ENCODE data around the gene PON3. TPM values are rescaled to one million over a fixed set of nuclear protein-coding genes. Genes with fewer than 3 reads are reported as not detected.

The PON3 gene
- total RNA-seq, 1 donor from 2014 or later: not detected

GRCh38 chr7:95435422-95435780 is 39.2 kb upstream of the PON3 start:
- no peak for DNase-seq (ENCODE audit: low read depth)
- Histone ChIP-seq H3K9ac (ENCODE audit: low read length) (peak overlapping the region; percentile 88), H2AFZ (ENCODE audit: low read depth, low read length) (peak overlapping the region; percentile 92), H3K4me3 (ENCODE audit: insufficient read depth, low read depth, low read length) (peak overlapping the region; percentile 74), H3K27me3 (ENCODE audit: insufficient read depth, low read length) (no peaks in the 10 kb centered on the region), H3K4me2 (ENCODE audit: low read length) (peak overlapping the region; percentile 87), H3K27ac (ENCODE audit: low read depth, low read length) (peak overlapping the region; percentile 87), H3K36me3 (ENCODE audit: insufficient read depth, low read length) (no peaks in the 10 kb centered on the region), H4K20me1 (ENCODE audit: insufficient read depth, low read length) (no peaks in the 10 kb centered on the region), H3K9me3 (ENCODE audit: insufficient read depth, low read depth, low read length) (no peaks in the 10 kb centered on the region), H3K4me1 (ENCODE audit: insufficient read depth, low read length) (peaks cover 5% of the 10 kb centered on the region), H3K79me2 (ENCODE audit: insufficient read depth, low read length) (peaks cover 33% of the 10 kb centered on the region)
- H3K27ac Mint-ChIP-seq (ENCODE audit: unreplicated experiment): peak overlapping the region; percentile 97
- H3K9me3 Mint-ChIP-seq (ENCODE audit: unreplicated experiment): no peaks in the 10 kb centered on the region
- FAIRE-seq: no peak
- H3K4me1 Mint-ChIP-seq (ENCODE audit: low read depth, unreplicated experiment): peaks cover 16% of the 10 kb centered on the region
- H3K36me3 Mint-ChIP-seq (ENCODE audit: low read depth, unreplicated experiment): peaks cover 2% of the 10 kb centered on the region
- TF ChIP-seq CTCF (IDR thresholded peaks at IDR 0.05; ENCODE audit: insufficient read depth, low read depth, low read length): no peak
- no peak for TF ChIP-seq EZH2 (IDR thresholded peaks at IDR 0.05; ENCODE audit: insufficient read depth, low read length)
- peak overlapping the region; percentile 88 for H3K4me3 Mint-ChIP-seq (ENCODE audit: unreplicated experiment)
- H3K27me3 Mint-ChIP-seq (ENCODE audit: low read depth, unreplicated experiment): no peaks in the 10 kb centered on the region

GRCh38 chr7:95434557-95435421 is 38.6 kb upstream of the PON3 start, which contains the start of gene PON2:
TSS of gene PON2 (minus strand) at chr7:95435028. CDS start at chr7:95434951, 77 bp downstream.
- DNase-seq (ENCODE audit: low read depth) (peak; percentile 77), FAIRE-seq (no peak)
- H3K27me3 Mint-ChIP-seq (ENCODE audit: low read depth, unreplicated experiment): no peaks in the 10 kb centered on the region
- peak within 1 kb of the TSS; percentile 74 for H3K4me3 ChIP-seq (ENCODE audit: insufficient read depth, low read depth, low read length)
- H3K27ac ChIP-seq (ENCODE audit: low read depth, low read length): peak within 1 kb of the TSS; percentile 87
- peak within 1 kb of the TSS; percentile 88 for H3K4me3 Mint-ChIP-seq (ENCODE audit: unreplicated experiment)
- no peaks in the 10 kb centered on the region for H3K9me3 ChIP-seq (ENCODE audit: insufficient read depth, low read depth, low read length)
- peaks cover 34% of the 10 kb centered on the region for H3K79me2 ChIP-seq (ENCODE audit: insufficient read depth, low read length)
- H3K27me3 ChIP-seq (ENCODE audit: insufficient read depth, low read length): no peaks in the 10 kb centered on the region
- H3K4me1 ChIP-seq (ENCODE audit: insufficient read depth, low read length): peaks cover 5% of the 10 kb centered on the region
- H3K4me2 ChIP-seq (ENCODE audit: low read length): peak within 1 kb of the TSS; percentile 87
- H3K27ac Mint-ChIP-seq (ENCODE audit: unreplicated experiment): peak within 1 kb of the TSS; percentile 97
- H4K20me1 ChIP-seq (ENCODE audit: insufficient read depth, low read length): no peaks in the 10 kb centered on the region
- no peaks in the 10 kb centered on the region for H3K36me3 ChIP-seq (ENCODE audit: insufficient read depth, low read length)
- TF ChIP-seq EZH2 (IDR thresholded peaks at IDR 0.05; ENCODE audit: insufficient read depth, low read length): no peak
- TF ChIP-seq CTCF (IDR thresholded peaks at IDR 0.05; ENCODE audit: insufficient read depth, low read depth, low read length): no peak
- H3K36me3 Mint-ChIP-seq (ENCODE audit: low read depth, unreplicated experiment): peaks cover 2% of the 10 kb centered on the region
- H2AFZ ChIP-seq (ENCODE audit: low read depth, low read length): peak within 1 kb of the TSS; percentile 92
- peaks cover 13% of the 10 kb centered on the region for H3K4me1 Mint-ChIP-seq (ENCODE audit: low read depth, unreplicated experiment)
- H3K9ac ChIP-seq (ENCODE audit: low read length): peak within 1 kb of the TSS; percentile 88
- H3K9me3 Mint-ChIP-seq (ENCODE audit: unreplicated experiment): no peaks in the 10 kb centered on the region
